Trophoblast cell (in vitro differentiated cells and primary cell): ENCODE data around the gene PCDHB9.
"Not testable (repeated sequence)": the region's sequence is repeated elsewhere in the genome, so short reads cannot be mapped to it uniquely, and the experiment has no call there.

Experiments used
- DNase-seq, 2 donors: peaks; one replicate each; pipeline ENCODE4 v3.0.0-alpha.2; 2016
- H2AFZ ChIP-seq: 2 replicates; pipeline ENCODE4 v1.6.1; 2013; ENCODE audit warnings: low read length, moderate library complexity, mild to moderate bottlenecking; ENCODE audit not compliant: insufficient read depth, poor library complexity
- H2AK5ac ChIP-seq: 2 replicates; pipeline ENCODE4 v1.6.1; 2013; ENCODE audit warnings: mild to moderate bottlenecking, low read length
- H2BK120ac ChIP-seq: 2 replicates; pipeline ENCODE4 v1.6.1; 2013; ENCODE audit warnings: low read length, mild to moderate bottlenecking, moderate library complexity; ENCODE audit not compliant: insufficient read depth, poor library complexity
- H2BK12ac ChIP-seq: 2 replicates; pipeline ENCODE4 v1.6.1; 2013; ENCODE audit warnings: mild to moderate bottlenecking, low read length, moderate library complexity
- H2BK5ac ChIP-seq: 2 replicates; pipeline ENCODE4 v1.6.1; 2013; ENCODE audit warnings: low read length, low read depth, moderate library complexity, mild to moderate bottlenecking; ENCODE audit not compliant: poor library complexity
- H3K14ac ChIP-seq: 2 replicates; pipeline ENCODE4 v1.6.1; 2013; ENCODE audit warnings: mild to moderate bottlenecking, low read length
- H3K18ac ChIP-seq: 2 replicates; pipeline ENCODE4 v1.6.1; 2013; ENCODE audit warnings: mild to moderate bottlenecking, low read length
- H3K23ac ChIP-seq: 2 replicates; pipeline ENCODE4 v1.6.1; 2013; ENCODE audit warnings: low read length
- H3K27ac ChIP-seq: 2 replicates; pipeline ENCODE4 v1.5.1; 2013; ENCODE audit warnings: low read depth, mild to moderate bottlenecking, inconsistent platforms, low read length, moderate library complexity
- H3K27me3 ChIP-seq: 2 replicates; pipeline ENCODE4 v1.6.1; 2013; ENCODE audit warnings: inconsistent platforms, mild to moderate bottlenecking, low read length, moderate library complexity; ENCODE audit not compliant: insufficient read depth
- H3K36me3 ChIP-seq, 2 experiments: 1 replicate in 1 of 2; 2 replicates in 1 of 2; pipeline ENCODE4 v1.6.1; 2013; ENCODE audit warnings: low read length in 2 of 2, mild to moderate bottlenecking in 2 of 2, moderate library complexity in 1 of 2; ENCODE audit not compliant: insufficient read depth in 2 of 2, control insufficient read depth in 1 of 2
- H3K4ac ChIP-seq: 2 replicates; pipeline ENCODE4 v1.6.1; 2013; ENCODE audit warnings: low read depth, mild to moderate bottlenecking, low read length, moderate library complexity
- H3K4me1 ChIP-seq, 2 experiments: 1 replicate in 1 of 2; 2 replicates in 1 of 2; pipeline ENCODE4 v1.6.1; 2013; ENCODE audit warnings: low read length in 2 of 2, mild to moderate bottlenecking in 2 of 2, moderate library complexity in 1 of 2; ENCODE audit not compliant: insufficient read depth in 2 of 2, control insufficient read depth in 1 of 2
- H3K4me2 ChIP-seq: 2 replicates; pipeline ENCODE4 v1.6.1; 2013; ENCODE audit warnings: inconsistent platforms, mild to moderate bottlenecking, low read length, moderate library complexity
- H3K4me3 ChIP-seq: 2 replicates; pipeline ENCODE4 v1.5.1; 2013; ENCODE audit warnings: mild to moderate bottlenecking, low read depth, low read length, inconsistent platforms
- H3K79me1 ChIP-seq: one replicate; pipeline ENCODE4 v1.6.1; 2013; ENCODE audit warnings: low read length
- H3K79me2 ChIP-seq: 2 replicates; pipeline ENCODE4 v1.6.1; 2013; ENCODE audit warnings: low read length, mild to moderate bottlenecking; ENCODE audit not compliant: control insufficient read depth, insufficient read depth, poor library complexity
- H3K9ac ChIP-seq: 2 replicates; pipeline ENCODE4 v1.6.1; 2013; ENCODE audit warnings: mild to moderate bottlenecking, low read length
- H3K9me3 ChIP-seq: 2 replicates; pipeline ENCODE4 v1.6.1; 2013; ENCODE audit warnings: low read depth, mild to moderate bottlenecking, control low read depth, inconsistent platforms, low read length; ENCODE audit not compliant: insufficient read depth
- H4K12ac ChIP-seq: 2 replicates; pipeline ENCODE4 v1.6.1; 2013; ENCODE audit warnings: low read depth, mild to moderate bottlenecking, low read length, moderate library complexity
- H4K8ac ChIP-seq: 2 replicates; pipeline ENCODE4 v1.6.1; 2013; ENCODE audit warnings: low read depth, mild to moderate bottlenecking, low read length, moderate library complexity
- H4K91ac ChIP-seq: one replicate; pipeline ENCODE4 v1.6.1; 2013; ENCODE audit warnings: low read depth, mild to moderate bottlenecking, low read length, moderate library complexity
- WGBS: extraction: QIAGEN DNeasy Blood & Tissue Kit; methylation state at CpG from one replicate; pipeline ENCODE4 v1.1.7; 2013; ENCODE audit warnings: missing lambda C conversion rate; ENCODE audit not compliant: insufficient read length, insufficient coverage; ENCODE audit errors: extremely low coverage; 5-methylcytosine and 5-hydroxymethylcytosine counted together

PCDHB9 gene

GRCh38 chr5:141225421-141225820 is 38.5 kb downstream of the PCDHB9 start:
- H2AFZ ChIP-seq, H3K79me1 ChIP-seq, DNase-seq, H4K12ac ChIP-seq, H3K14ac ChIP-seq, H3K36me3 ChIP-seq, H3K18ac ChIP-seq, H3K27me3 ChIP-seq, H2BK120ac ChIP-seq, H4K91ac ChIP-seq, H3K4me2 ChIP-seq, H2BK12ac ChIP-seq, H3K27ac ChIP-seq, H4K8ac ChIP-seq, H3K4me1 ChIP-seq, H3K79me2 ChIP-seq, H2BK5ac ChIP-seq, H3K4me3 ChIP-seq, H3K9ac ChIP-seq, H3K23ac ChIP-seq, H2AK5ac ChIP-seq, H3K9me3 ChIP-seq, H3K4ac ChIP-seq: not testable (repeated sequence)
- no CpG with 5 or more reads among the region's 30 CpGs for WGBS

- Histone ChIP-seq H3K36me3 (peaks cover 0 to 8% of the 10 kb centered on the region in 2 experiments), H4K12ac (no peak overlapping the region), H3K79me2 (no peaks in the 10 kb centered on the region), H2BK120ac (no peak overlapping the region), H2AK5ac (no peak overlapping the region), H3K4me3 (no peak overlapping the region), H3K4me1 (no peaks in the 10 kb centered on the region), H3K9ac (no peak overlapping the region), H3K79me1 (no peaks in the 10 kb centered on the region), H3K27me3 (no peaks in the 10 kb centered on the region), H3K4me2 (no peak overlapping the region), H4K91ac (no peak overlapping the region), H3K4ac (no peak overlapping the region), H2AFZ (no peak overlapping the region), H3K9me3 (peaks cover 17% of the 10 kb centered on the region), H3K23ac (no peak overlapping the region), H4K8ac (no peak overlapping the region), H3K14ac (no peak overlapping the region), H3K27ac (no peak overlapping the region), H2BK5ac (no peak overlapping the region), H2BK12ac (no peak overlapping the region), H3K18ac (no peak overlapping the region)
- DNase-seq = no peak
- WGBS = no CpG with 5 or more reads among the region's 15 CpGs
Observed at GRCh38 chr5:141234109-141234667, 47.2 kb downstream of the PCDHB9 start.

- H2AK5ac ChIP-seq, H3K4me3 ChIP-seq, H4K12ac ChIP-seq, H4K8ac ChIP-seq, H2BK120ac ChIP-seq, H3K14ac ChIP-seq, H3K79me1 ChIP-seq, H4K91ac ChIP-seq, H3K9ac ChIP-seq, H3K79me2 ChIP-seq, H3K4me1 ChIP-seq, H3K4me2 ChIP-seq, H3K4ac ChIP-seq, H3K27me3 ChIP-seq, H3K23ac ChIP-seq, H2BK5ac ChIP-seq, DNase-seq, H3K36me3 ChIP-seq, H2AFZ ChIP-seq, H2BK12ac ChIP-seq, H3K27ac ChIP-seq, H3K18ac ChIP-seq: not testable (repeated sequence)
- WGBS = no CpG with 5 or more reads among the region's 40 CpGs
- H3K9me3 ChIP-seq = peaks cover 18% of the 10 kb centered on the region
Observed at GRCh38 chr5:141235922-141236321, 49.0 kb downstream of the PCDHB9 start.

DNA sequence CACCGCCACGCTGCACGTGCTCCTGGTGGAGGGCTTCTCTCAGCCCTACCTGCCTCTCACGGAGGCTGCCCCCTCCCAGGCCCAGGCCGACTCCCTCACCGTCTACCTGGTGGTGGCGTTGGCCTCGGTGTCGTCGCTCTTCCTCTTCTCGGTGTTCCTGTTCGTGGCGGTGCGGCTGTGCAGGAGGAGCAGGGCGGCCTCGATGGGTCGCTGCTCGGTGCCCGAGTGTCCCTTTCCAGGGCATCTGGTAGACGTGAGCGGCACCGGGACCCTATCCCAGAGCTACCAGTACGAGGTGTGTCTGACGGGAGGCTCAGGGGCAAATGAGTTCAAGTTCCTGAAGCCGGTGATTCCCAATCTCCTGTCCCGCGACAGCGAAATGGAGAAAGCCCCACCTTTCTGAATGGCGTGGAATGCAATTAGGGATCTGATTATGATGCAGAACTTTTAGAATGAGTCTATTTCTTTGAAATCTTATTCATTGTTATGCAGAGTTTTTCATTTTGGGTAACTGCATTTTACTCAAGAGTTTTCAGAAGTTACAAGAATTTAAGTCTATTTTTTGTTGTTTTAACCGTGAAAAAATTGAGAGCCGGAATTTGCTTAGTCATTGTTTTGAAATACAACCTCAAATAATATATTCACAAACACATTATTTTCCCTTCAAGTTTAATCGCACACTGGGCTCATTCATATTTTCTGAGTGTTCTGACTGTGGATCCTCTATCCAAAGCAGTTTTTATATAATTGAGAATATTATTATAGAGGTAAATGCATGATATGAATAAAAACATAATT is 49.8 kb downstream of the PCDHB9 start:
- no peak overlapping the region for H3K23ac ChIP-seq
- H3K18ac ChIP-seq = no peak overlapping the region
- H3K79me2 ChIP-seq = no peaks in the 10 kb centered on the region
- H2AK5ac ChIP-seq = no peak overlapping the region
- H2BK12ac ChIP-seq = no peak overlapping the region
- DNase-seq = no peak
- no peak overlapping the region for H2AFZ ChIP-seq
- H2BK5ac ChIP-seq = no peak overlapping the region
- H3K14ac ChIP-seq = no peak overlapping the region
- H3K27ac ChIP-seq = no peak overlapping the region
- no peaks in the 10 kb centered on the region for H3K4me1 ChIP-seq
- no peak overlapping the region for H4K8ac ChIP-seq
- no peak overlapping the region for H3K9ac ChIP-seq
- no peaks in the 10 kb centered on the region for H3K79me1 ChIP-seq
- no peak overlapping the region for H3K4ac ChIP-seq
- H3K4me3 ChIP-seq = no peak overlapping the region
- H3K27me3 ChIP-seq = no peaks in the 10 kb centered on the region
- WGBS = no CpG with 5 or more reads among the region's 32 CpGs
- no peak overlapping the region for H4K12ac ChIP-seq
- peaks cover 23% of the 10 kb centered on the region for H3K9me3 ChIP-seq
- peaks cover 0 to 10% of the 10 kb centered on the region in 2 experiments for H3K36me3 ChIP-seq
- H4K91ac ChIP-seq = no peak overlapping the region
- H3K4me2 ChIP-seq = no peak overlapping the region
- H2BK120ac ChIP-seq = no peak overlapping the region
